ENCODE results near the gene MAVS. TPM values are rescaled to one million over a fixed set of nuclear protein-coding genes. Genes with fewer than 3 reads are reported as not detected.

Gene MAVS
- total and polyA plus RNA-seq, 9 of the 15 experiments (the other 6 are each of a cell fraction or from before 2014, with no cell fraction given) = 1.6 to 22.0 (median 11.3) TPM

DNA sequence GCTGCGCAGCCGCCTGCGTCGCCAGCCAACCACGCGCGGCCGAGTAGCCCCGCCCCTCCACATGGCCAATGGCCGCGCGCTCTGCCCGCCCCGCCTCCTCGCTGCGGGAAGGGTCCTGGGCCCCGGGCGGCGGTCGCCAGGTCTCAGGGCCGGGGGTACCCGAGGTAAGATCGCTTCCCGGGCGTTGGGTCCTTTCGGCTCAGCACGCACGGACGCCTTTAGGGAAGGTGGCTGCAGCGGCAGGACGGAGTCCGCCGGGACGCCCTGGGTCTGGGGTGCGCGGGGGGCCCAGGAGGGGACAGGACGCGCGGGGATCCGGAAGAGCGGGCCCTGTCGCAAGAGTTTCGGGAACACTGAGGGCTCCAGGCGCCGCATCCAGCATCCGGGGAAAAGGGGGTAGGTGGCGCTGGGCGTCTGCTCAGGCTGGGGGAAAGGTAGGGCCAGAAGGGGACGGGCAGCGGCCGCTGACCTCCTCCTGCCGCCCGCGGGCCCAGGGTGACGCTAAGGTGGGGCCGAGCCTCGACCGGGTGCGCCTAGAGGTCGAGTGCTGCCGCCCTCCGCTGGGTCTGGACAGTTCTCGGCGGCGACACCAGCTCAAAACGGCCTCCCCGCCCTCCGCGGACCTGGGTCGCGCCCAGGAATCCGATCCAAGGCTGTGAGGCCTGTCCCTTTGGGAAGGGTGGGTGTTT is at the start of gene MAVS (continued):
- TF ChIP-seq, protein P1, sequence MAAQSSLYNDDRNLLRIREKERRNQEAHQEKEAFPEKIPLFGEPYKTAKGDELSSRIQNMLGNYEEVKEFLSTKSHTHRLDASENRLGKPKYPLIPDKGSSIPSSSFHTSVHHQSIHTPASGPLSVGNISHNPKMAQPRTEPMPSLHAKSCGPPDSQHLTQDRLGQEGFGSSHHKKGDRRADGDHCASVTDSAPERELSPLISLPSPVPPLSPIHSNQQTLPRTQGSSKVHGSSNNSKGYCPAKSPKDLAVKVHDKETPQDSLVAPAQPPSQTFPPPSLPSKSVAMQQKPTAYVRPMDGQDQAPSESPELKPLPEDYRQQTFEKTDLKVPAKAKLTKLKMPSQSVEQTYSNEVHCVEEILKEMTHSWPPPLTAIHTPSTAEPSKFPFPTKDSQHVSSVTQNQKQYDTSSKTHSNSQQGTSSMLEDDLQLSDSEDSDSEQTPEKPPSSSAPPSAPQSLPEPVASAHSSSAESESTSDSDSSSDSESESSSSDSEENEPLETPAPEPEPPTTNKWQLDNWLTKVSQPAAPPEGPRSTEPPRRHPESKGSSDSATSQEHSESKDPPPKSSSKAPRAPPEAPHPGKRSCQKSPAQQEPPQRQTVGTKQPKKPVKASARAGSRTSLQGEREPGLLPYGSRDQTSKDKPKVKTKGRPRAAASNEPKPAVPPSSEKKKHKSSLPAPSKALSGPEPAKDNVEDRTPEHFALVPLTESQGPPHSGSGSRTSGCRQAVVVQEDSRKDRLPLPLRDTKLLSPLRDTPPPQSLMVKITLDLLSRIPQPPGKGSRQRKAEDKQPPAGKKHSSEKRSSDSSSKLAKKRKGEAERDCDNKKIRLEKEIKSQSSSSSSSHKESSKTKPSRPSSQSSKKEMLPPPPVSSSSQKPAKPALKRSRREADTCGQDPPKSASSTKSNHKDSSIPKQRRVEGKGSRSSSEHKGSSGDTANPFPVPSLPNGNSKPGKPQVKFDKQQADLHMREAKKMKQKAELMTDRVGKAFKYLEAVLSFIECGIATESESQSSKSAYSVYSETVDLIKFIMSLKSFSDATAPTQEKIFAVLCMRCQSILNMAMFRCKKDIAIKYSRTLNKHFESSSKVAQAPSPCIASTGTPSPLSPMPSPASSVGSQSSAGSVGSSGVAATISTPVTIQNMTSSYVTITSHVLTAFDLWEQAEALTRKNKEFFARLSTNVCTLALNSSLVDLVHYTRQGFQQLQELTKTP (IDR thresholded peaks at IDR 0.05; ENCODE audit: low read depth in 1 of 2, partially characterized antibody in 2 of 2) = no peak
- peak; percentile 51 for TF ChIP-seq SP1 (CRISPR knock-in tag; IDR thresholded peaks at IDR 0.05)
- TF ChIP-seq TBP (optimal IDR thresholded peaks at IDR 0.05; ENCODE audit: low read depth, low read length) = peak; percentile 76
- TF ChIP-seq, protein P2, sequence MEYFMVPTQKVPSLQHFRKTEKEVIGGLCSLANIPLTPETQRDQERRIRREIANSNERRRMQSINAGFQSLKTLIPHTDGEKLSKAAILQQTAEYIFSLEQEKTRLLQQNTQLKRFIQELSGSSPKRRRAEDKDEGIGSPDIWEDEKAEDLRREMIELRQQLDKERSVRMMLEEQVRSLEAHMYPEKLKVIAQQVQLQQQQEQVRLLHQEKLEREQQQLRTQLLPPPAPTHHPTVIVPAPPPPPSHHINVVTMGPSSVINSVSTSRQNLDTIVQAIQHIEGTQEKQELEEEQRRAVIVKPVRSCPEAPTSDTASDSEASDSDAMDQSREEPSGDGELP (CRISPR knock-in tag; IDR thresholded peaks at IDR 0.05; ENCODE audit: borderline replicate concordance) = peak; percentile 68
- TF ChIP-seq TAL1 (IDR thresholded peaks at IDR 0.05) = no peak
- no peak for TF ChIP-seq LARP7 (IDR thresholded peaks at IDR 0.05)
- TF ChIP-seq ZNF76 (CRISPR knock-in tag; IDR thresholded peaks at IDR 0.05; ENCODE audit: borderline replicate concordance) = no peak
- peak; percentile 27; the same call in 1 of the 2 replicates for TF ChIP-seq NR2C2 (CRISPR knock-in tag; IDR thresholded peaks at IDR 0.05)
- TF ChIP-seq NR2C2 (tag; IDR thresholded peaks at IDR 0.05) = peak; percentile 64; the same call in 1 of the 2 replicates
- TF ChIP-seq, protein P3, sequence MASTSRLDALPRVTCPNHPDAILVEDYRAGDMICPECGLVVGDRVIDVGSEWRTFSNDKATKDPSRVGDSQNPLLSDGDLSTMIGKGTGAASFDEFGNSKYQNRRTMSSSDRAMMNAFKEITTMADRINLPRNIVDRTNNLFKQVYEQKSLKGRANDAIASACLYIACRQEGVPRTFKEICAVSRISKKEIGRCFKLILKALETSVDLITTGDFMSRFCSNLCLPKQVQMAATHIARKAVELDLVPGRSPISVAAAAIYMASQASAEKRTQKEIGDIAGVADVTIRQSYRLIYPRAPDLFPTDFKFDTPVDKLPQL (IDR thresholded peaks at IDR 0.05; ENCODE audit: extremely low read depth, insufficient read length) = no peak
- TF ChIP-seq XRCC5 (IDR thresholded peaks at IDR 0.05; ENCODE audit: low read depth, low read length) = no peak
- TF ChIP-seq ZKSCAN1 (IDR thresholded peaks at IDR 0.05; ENCODE audit: low read depth, low read length) = no peak
- TF ChIP-seq SIN3B (IDR thresholded peaks at IDR 0.05; ENCODE audit: low read depth) = peak; percentile 49; the same call in 1 of the 2 replicates
- no peak for TF ChIP-seq SRSF9 (IDR thresholded peaks at IDR 0.05; ENCODE audit: borderline replicate concordance, low read depth, low read length)
- TF ChIP-seq, protein P4, sequence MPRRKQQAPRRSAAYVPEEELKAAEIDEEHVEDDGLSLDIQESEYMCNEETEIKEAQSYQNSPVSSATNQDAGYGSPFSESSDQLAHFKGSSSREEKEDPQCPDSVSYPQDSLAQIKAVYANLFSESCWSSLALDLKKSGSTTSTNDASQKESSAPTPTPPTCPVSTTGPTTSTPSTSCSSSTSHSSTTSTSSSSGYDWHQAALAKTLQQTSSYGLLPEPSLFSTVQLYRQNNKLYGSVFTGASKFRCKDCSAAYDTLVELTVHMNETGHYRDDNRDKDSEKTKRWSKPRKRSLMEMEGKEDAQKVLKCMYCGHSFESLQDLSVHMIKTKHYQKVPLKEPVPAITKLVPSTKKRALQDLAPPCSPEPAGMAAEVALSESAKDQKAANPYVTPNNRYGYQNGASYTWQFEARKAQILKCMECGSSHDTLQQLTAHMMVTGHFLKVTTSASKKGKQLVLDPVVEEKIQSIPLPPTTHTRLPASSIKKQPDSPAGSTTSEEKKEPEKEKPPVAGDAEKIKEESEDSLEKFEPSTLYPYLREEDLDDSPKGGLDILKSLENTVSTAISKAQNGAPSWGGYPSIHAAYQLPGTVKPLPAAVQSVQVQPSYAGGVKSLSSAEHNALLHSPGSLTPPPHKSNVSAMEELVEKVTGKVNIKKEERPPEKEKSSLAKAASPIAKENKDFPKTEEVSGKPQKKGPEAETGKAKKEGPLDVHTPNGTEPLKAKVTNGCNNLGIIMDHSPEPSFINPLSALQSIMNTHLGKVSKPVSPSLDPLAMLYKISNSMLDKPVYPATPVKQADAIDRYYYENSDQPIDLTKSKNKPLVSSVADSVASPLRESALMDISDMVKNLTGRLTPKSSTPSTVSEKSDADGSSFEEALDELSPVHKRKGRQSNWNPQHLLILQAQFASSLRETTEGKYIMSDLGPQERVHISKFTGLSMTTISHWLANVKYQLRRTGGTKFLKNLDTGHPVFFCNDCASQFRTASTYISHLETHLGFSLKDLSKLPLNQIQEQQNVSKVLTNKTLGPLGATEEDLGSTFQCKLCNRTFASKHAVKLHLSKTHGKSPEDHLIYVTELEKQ (CRISPR knock-in tag; IDR thresholded peaks at IDR 0.05) = no peak
- TF ChIP-seq, protein P5, sequence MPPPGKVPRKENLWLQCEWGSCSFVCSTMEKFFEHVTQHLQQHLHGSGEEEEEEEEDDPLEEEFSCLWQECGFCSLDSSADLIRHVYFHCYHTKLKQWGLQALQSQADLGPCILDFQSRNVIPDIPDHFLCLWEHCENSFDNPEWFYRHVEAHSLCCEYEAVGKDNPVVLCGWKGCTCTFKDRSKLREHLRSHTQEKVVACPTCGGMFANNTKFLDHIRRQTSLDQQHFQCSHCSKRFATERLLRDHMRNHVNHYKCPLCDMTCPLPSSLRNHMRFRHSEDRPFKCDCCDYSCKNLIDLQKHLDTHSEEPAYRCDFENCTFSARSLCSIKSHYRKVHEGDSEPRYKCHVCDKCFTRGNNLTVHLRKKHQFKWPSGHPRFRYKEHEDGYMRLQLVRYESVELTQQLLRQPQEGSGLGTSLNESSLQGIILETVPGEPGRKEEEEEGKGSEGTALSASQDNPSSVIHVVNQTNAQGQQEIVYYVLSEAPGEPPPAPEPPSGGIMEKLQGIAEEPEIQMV (tag; conservative IDR thresholded peaks at IDR 0.05; ENCODE audit: low read depth) = no peak
